Left lung (tissue), 10 donors: ENCODE results near the gene FSTL1. TPM values are rescaled to one million over a fixed set of nuclear protein-coding genes. Genes with fewer than 3 reads are reported as not detected.

Experiments
- ATAC-seq: fragments of 200-7000 bp; cut with Tn5 transposase; one replicate; pipeline ENCODE4 v1.9.1; 2020; ENCODE audit warnings: moderate library complexity
- DNase-seq, 4 donors: peaks; one replicate each; pipeline ENCODE4 v3.0.0-alpha.2; 2013 to 2020
- H3K27ac ChIP-seq, 2 donors: fragments of 200-600 bp; sonication (generic) in 1 of 2; one replicate each; pipeline versions ENCODE4 v1.5.0 to v1.8.0; 2020 to 2021
- H3K27me3 ChIP-seq, 2 donors: fragments of 200-600 bp; sonication (generic) in 1 of 2; one replicate each; pipeline versions ENCODE4 v1.5.0 to v1.8.0; 2020 to 2021
- H3K36me3 ChIP-seq, 2 donors: fragments of 200-600 bp; sonication (generic) in 1 of 2; one replicate each; pipeline versions ENCODE4 v1.5.0 to v1.8.0; 2020 to 2021
- H3K4me1 ChIP-seq, 2 donors: fragments of 200-600 bp; one replicate each; pipeline ENCODE4 v1.8.0; 2021
- H3K4me3 ChIP-seq, 2 donors: fragments of 200-600 bp; sonication (generic) in 1 of 2; one replicate each; pipeline versions ENCODE4 v1.5.0 to v1.8.0; 2020 to 2021; ENCODE audit warnings: mild to moderate bottlenecking in 1 of 2
- H3K9me3 ChIP-seq, 2 donors: fragments of 200-600 bp; sonication (generic) in 1 of 2; one replicate each; pipeline versions ENCODE4 v1.5.0 to v1.8.0; 2020 to 2021
- CTCF ChIP-seq, 2 donors: fragments of 200-600 bp; sonication (generic) in 1 of 2; IDR thresholded peaks; one replicate each; pipeline versions ENCODE4 v1.5.0 to v1.8.0; 2021; ENCODE audit warnings: antibody characterized with exemption in 2 of 2
- intact Hi-C, 2 donors: fragments of 100-400 bp; cut with DNase I; formaldehyde crosslinking; loops; one replicate each; pipeline versions ENCODE4 v1.11.2 to v1.14.2; 2022
- polyA plus RNA-seq, 6 donors: library from polyadenylated mRNA; unstranded; fragments of 120-200 nt; gene quantifications; one replicate each; pipeline ENCODE4 v1.2.1, GENCODE V29; 2013; ENCODE audit not compliant: insufficient read length in 6 of 6
- total RNA-seq, 2 donors: library from RNA; stranded (reverse); fragmentation: NEBNext Ultra II Directional; extraction: Animal tissue kit (Norgen Biotek cat#: 25700); gene quantifications; one replicate each; pipeline ENCODE4 v1.2.1, GENCODE V29; 2021
- donor health status: DM: no; HTN: yes; CAD: no.
- donor health status: DM: no; HTN: no; CAD: no.

Gene FSTL1
- total and polyA plus RNA-seq, 8 donors, result 265 to 564 (median 527) TPM

- intact Hi-C loops, result no loop called here
- Histone ChIP-seq H3K27me3 (peaks cover 0 to 53% of the 10 kb centered on the region in 2 donors), H3K9me3 (no peaks in the 10 kb centered on the region), H3K27ac (no peak overlapping the region), H3K4me3 (no peak overlapping the region), H3K36me3 (no peaks in the 10 kb centered on the region), H3K4me1 (peaks cover 9 to 23% of the 10 kb centered on the region in 2 donors)
- TF ChIP-seq CTCF (IDR thresholded peaks at IDR 0.05), result no peak
- no peak for DNase-seq
- no peak for ATAC-seq
These were observed 2.0 kb upstream of the FSTL1 start for GRCh38 chr3:120452816-120453215.

GRCh38 chr3:120451806-120452205 is 1.0 kb upstream of the FSTL1 start:
- no peak for ATAC-seq
- no peak for DNase-seq
- TF ChIP-seq CTCF (IDR thresholded peaks at IDR 0.05), result no peak
- Histone ChIP-seq H3K27ac (peak overlapping the region in 1 of 2 donors; percentile 79), H3K36me3 (no peaks in the 10 kb centered on the region), H3K4me3 (no peak overlapping the region), H3K27me3 (peaks cover 0 to 58% of the 10 kb centered on the region in 2 donors), H3K9me3 (no peaks in the 10 kb centered on the region), H3K4me1 (peaks cover 9 to 30% of the 10 kb centered on the region in 2 donors)
- intact Hi-C loops, result no loop called here

DNA sequence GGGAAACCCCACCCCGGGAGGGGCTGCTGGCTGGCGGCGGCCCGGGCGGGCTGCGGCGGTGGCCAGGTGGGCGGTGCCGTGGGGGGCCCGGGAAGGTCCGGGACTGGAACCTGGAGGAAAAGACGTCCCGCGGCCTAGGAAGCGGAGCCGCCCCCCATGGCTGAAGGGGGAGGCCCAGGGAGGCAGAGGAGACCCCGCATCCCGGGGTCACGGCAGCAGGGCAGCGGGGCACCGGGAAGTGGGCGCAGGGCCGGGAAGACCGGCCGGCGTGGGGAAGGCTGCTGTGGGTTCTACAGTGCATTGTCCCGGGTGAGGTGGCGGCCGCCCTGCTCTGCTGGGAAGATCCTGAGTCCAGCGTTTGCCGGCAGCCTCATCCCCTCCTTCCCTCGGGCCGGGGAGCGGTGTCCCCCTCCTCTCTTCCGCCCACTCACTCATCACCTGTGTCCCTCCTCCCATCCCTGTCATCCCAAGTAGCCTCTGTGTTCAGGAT is 525 bp upstream of the FSTL1 start:
- no peak for TF ChIP-seq CTCF (IDR thresholded peaks at IDR 0.05)
- ATAC-seq (peak; percentile 29), DNase-seq (peak in 1 of 4 donors; percentile 79)
- Histone ChIP-seq H3K9me3 (no peaks in the 10 kb centered on the region), H3K4me1 (peaks cover 9 to 30% of the 10 kb centered on the region in 2 donors), H3K27me3 (peaks cover 0 to 58% of the 10 kb centered on the region in 2 donors), H3K27ac (peak overlapping the region; percentile 79 to 89), H3K4me3 (peak overlapping the region; percentile 52 to 59), H3K36me3 (no peaks in the 10 kb centered on the region)
- intact Hi-C loops, result no loop called here

- peak in 3 of 4 donors; percentile 63 to 76 (median 67) for DNase-seq
- ATAC-seq, result peak; percentile 62
- H3K4me1 ChIP-seq, result peaks cover 9 to 30% of the 10 kb centered on the region in 2 donors
- H3K36me3 ChIP-seq, result no peaks in the 10 kb centered on the region
- H3K9me3 ChIP-seq, result no peaks in the 10 kb centered on the region
- peaks cover 0 to 58% of the 10 kb centered on the region in 2 donors for H3K27me3 ChIP-seq
- peak overlapping the region; percentile 79 to 89 for H3K27ac ChIP-seq
- no peak for TF ChIP-seq CTCF (IDR thresholded peaks at IDR 0.05)
- intact Hi-C loops, result no loop called here
- H3K4me3 ChIP-seq, result peak overlapping the region; percentile 52 to 59
These were observed 842 bp downstream of the FSTL1 start for GRCh38 chr3:120449701-120450599.

GRCh38 chr3:120449251-120449650 is 1.5 kb downstream of the FSTL1 start:
- H3K27ac ChIP-seq, result peak overlapping the region; percentile 79 to 89
- TF ChIP-seq CTCF (IDR thresholded peaks at IDR 0.05), result no peak
- H3K4me3 ChIP-seq, result peak overlapping the region; percentile 52 to 59
- intact Hi-C loops, result no loop called here
- no peak for DNase-seq
- peaks cover 9 to 30% of the 10 kb centered on the region in 2 donors for H3K4me1 ChIP-seq
- H3K27me3 ChIP-seq, result peaks cover 0 to 58% of the 10 kb centered on the region in 2 donors
- ATAC-seq, result no peak
- no peaks in the 10 kb centered on the region for H3K36me3 ChIP-seq
- no peaks in the 10 kb centered on the region for H3K9me3 ChIP-seq
